ENCODE measurements around the gene SRP68. TPM values are rescaled to one million over a fixed set of nuclear protein-coding genes. Genes with fewer than 3 reads are reported as not detected.

SRP68 gene
- total RNA-seq, 6 experiments from 2014 or later, result 95.3 to 104 (median 100.0) TPM

GRCh38 chr17:76085066-76085730 is 12.9 kb upstream of the SRP68 start:
- Mint-ChIP-seq H3K4me3 (no peak overlapping the region), H3K27me3 (ENCODE audit: insufficient read depth) (peaks cover 12% of the 10 kb centered on the region), H3K27ac (no peak overlapping the region), H3K9me3 (no peaks in the 10 kb centered on the region), H3K36me3 (ENCODE audit: low read depth) (0 out of 2 replicates have a peak, but pooled peaks cover 6% of the 10 kb centered on the region), H3K4me1 (ENCODE audit: low read depth) (no peaks in the 10 kb centered on the region)
- DNase-seq, result no peak
- TF ChIP-seq, protein P1, sequence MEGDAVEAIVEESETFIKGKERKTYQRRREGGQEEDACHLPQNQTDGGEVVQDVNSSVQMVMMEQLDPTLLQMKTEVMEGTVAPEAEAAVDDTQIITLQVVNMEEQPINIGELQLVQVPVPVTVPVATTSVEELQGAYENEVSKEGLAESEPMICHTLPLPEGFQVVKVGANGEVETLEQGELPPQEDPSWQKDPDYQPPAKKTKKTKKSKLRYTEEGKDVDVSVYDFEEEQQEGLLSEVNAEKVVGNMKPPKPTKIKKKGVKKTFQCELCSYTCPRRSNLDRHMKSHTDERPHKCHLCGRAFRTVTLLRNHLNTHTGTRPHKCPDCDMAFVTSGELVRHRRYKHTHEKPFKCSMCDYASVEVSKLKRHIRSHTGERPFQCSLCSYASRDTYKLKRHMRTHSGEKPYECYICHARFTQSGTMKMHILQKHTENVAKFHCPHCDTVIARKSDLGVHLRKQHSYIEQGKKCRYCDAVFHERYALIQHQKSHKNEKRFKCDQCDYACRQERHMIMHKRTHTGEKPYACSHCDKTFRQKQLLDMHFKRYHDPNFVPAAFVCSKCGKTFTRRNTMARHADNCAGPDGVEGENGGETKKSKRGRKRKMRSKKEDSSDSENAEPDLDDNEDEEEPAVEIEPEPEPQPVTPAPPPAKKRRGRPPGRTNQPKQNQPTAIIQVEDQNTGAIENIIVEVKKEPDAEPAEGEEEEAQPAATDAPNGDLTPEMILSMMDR (IDR thresholded peaks at IDR 0.05), result no peak

- Mint-ChIP-seq H3K4me1 (ENCODE audit: low read depth) (no peaks in the 10 kb centered on the region), H3K27ac (no peak overlapping the region), H3K27me3 (ENCODE audit: insufficient read depth) (peaks cover 25% of the 10 kb centered on the region)
These were observed 11.3 kb upstream of the SRP68 start for GRCh38 chr17:76083536-76084182.

DNA sequence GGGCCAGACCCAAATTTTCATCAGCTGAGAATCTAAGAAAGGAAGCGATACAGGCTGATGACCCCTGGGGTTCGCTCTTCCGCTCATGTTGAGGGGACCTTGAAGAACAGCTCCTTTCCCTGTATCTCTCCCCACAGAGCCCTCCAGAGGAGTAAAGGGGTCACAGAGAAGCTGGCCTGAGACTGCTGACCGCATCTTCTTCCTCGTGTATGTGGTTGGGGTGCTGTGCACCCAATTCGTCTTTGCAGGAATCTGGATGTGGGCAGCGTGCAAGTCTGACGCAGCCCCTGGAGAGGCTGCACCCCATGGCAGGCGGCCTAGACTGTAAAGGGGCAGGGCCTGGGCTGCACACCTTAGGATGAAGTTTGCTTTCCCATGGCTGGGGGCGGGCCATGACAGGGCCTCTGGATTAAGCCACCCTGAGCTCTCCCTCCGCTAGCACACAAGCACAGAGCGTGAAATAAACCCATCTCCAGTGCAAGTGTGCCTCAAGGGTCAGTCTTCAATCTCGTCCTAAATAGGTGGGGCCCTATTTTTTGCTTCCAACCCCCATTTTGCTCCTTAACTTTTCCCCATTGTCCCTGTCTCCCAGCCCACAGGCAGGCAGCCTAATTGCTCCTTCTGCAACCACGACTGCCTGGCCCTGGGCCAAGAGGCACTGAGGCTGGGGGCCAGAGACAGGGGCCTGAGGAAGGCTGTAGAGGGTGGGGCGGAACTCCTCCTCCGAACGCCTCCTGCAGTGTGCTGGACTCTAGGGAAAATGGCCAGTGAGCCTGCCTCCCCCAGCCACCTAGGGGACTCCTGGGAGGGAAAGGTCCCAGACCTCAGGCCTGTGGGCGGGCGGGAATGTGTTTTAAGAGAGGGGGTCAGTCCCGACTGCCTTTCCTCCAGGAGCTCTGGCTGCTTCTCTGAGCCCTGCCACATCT is 10.3 kb upstream of the SRP68 start:
- H3K27me3 Mint-ChIP-seq (ENCODE audit: insufficient read depth), result peaks cover 36% of the 10 kb centered on the region
- H3K27ac Mint-ChIP-seq, result no peak overlapping the region
- DNase-seq, result no peak
- no peak overlapping the region for H3K4me3 Mint-ChIP-seq
- H3K9me3 Mint-ChIP-seq, result no peaks in the 10 kb centered on the region
- H3K36me3 Mint-ChIP-seq (ENCODE audit: low read depth), result 0 out of 2 replicates have a peak, but pooled peaks cover 6% of the 10 kb centered on the region
- H3K4me1 Mint-ChIP-seq (ENCODE audit: low read depth), result no peaks in the 10 kb centered on the region
- TF ChIP-seq, protein P1 (IDR thresholded peaks at IDR 0.05), result no peak

More at GRCh38 chr17:76083536-76084182, 11.3 kb upstream of the SRP68 start:
- TF ChIP-seq, protein P1 (IDR thresholded peaks at IDR 0.05), result no peak
- no peak for DNase-seq
- Mint-ChIP-seq H3K36me3 (ENCODE audit: low read depth) (0 out of 2 replicates have a peak, but pooled peaks cover 6% of the 10 kb centered on the region), H3K4me3 (no peak overlapping the region), H3K9me3 (no peaks in the 10 kb centered on the region)

DNA sequence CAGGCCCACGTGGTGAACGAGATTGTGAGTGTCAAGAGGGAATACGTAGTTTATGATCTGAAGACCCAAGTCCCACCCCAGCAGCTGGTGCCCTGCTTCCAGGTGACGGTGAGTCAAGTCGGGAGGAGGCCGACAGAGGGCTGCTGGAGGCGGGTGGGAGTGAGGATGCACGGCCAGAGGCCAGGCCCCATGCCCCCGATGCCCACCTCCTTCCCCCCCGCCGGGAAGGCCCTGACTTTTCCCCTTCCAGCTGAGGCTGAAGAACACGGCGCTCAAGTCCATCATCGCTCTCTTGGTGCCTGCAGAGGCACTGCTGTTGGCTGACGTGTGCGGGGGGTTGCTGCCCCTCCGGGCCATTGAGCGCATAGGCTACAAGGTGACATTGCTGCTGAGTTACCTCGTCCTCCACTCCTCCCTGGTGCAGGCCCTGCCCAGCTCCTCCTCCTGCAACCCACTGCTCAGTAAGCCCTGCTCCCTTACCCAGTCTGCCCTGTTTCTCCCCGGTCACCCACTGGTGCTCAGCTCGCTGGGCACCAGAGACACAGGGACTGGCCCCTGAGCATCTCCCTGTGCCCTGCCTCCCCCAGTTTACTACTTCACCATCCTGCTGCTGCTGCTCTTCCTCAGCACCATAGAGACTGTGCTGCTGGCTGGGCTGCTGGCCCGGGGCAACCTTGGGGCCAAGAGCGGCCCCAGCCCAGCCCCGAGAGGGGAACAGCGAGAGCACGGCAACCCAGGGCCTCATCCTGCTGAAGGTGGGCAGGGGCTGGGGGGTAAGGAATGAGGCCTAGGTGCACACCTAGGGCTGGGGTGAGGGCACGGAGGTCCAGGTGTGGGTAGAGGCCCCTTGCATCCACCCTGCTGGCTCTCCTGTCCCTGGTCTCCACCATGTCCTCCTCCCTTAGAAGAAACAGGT is 9.2 kb upstream of the SRP68 start:
- Mint-ChIP-seq H3K9me3 (no peaks in the 10 kb centered on the region), H3K4me3 (no peak overlapping the region), H3K36me3 (ENCODE audit: low read depth) (0 out of 2 replicates have a peak, but pooled peaks cover 6% of the 10 kb centered on the region), H3K27me3 (ENCODE audit: insufficient read depth) (peaks cover 44% of the 10 kb centered on the region), H3K27ac (no peak overlapping the region), H3K4me1 (ENCODE audit: low read depth) (no peaks in the 10 kb centered on the region; the same call in 1 of the 2 replicates)
- TF ChIP-seq, protein P1 (IDR thresholded peaks at IDR 0.05), result no peak
- no peak for DNase-seq

All from HFFc6 (cell line).